IMR-90 (cell line): Measurements from ENCODE around the gene SAA4. TPM values are rescaled to one million over a fixed set of nuclear protein-coding genes. Genes with fewer than 3 reads are reported as not detected.

ENCODE experiments used
- ATAC-seq: fragments of 200-7000 bp; cut with Tn5 transposase; 2 replicates; pipeline ENCODE4 v1.9.1; 2020; ENCODE audit warnings: low read depth, mild to moderate bottlenecking, moderate library complexity
- BruUV-seq: library from RNA; stranded (reverse); fragments of 400-500 nt; replicated peaks from 2 replicates; lab custom pipeline; 2021; lab: Mats Ljungman, UMichigan
- CTCF ChIA-PET: fragments of 300-600 bp; formaldehyde crosslinking; extraction: SDS; loops from one replicate; lab custom pipeline; 2021; ENCODE audit warnings: antibody characterized with exemption; lab: Yijun Ruan, JAX
- POLR2A ChIA-PET: fragments of 300-600 bp; sonication (Branson Sonifier 250); formaldehyde crosslinking; loops from one replicate; lab custom pipeline; 2022; ENCODE audit warnings: antibody characterized with exemption; ENCODE audit not compliant: unreplicated experiment; lab: Charles Lee
- DNase-seq: peaks from one replicate; pipeline ENCODE4 v3.0.0; 2013
- H2AFZ ChIP-seq: replicated peaks from 2 replicates; pipeline ENCODE3; 2013; ENCODE audit warnings: low read length, mild to moderate bottlenecking; ENCODE audit not compliant: poor library complexity
- H2AK5ac ChIP-seq: 2 replicates; pipeline ENCODE4 v1.6.1; 2013; ENCODE audit warnings: low read depth, low read length, inconsistent platforms
- H2AK9ac ChIP-seq: replicated peaks from 2 replicates; pipeline ENCODE3; 2013; ENCODE audit warnings: mild to moderate bottlenecking, low read depth, low read length, moderate library complexity; ENCODE audit not compliant: poor library complexity
- H2BK120ac ChIP-seq: 2 replicates; pipeline ENCODE4 v1.6.1; 2013; ENCODE audit warnings: low read depth, low read length, inconsistent platforms
- H2BK15ac ChIP-seq: 3 replicates; pipeline ENCODE4 v1.6.1; 2013; ENCODE audit warnings: low read depth, low read length, inconsistent platforms
- H2BK20ac ChIP-seq: 2 replicates; pipeline ENCODE4 v1.6.1; 2013; ENCODE audit warnings: low read depth, mild to moderate bottlenecking, inconsistent platforms, low read length, moderate library complexity
- H2BK5ac ChIP-seq: 2 replicates; pipeline ENCODE4 v1.6.1; 2013; ENCODE audit warnings: mild to moderate bottlenecking, low read depth, low read length, inconsistent platforms; ENCODE audit not compliant: poor library complexity, severe bottlenecking
- H3K14ac ChIP-seq: replicated peaks from 2 replicates; pipeline ENCODE4 v1.6.1; 2013; ENCODE audit warnings: low read depth, low read length, inconsistent platforms
- H3K18ac ChIP-seq: 2 replicates; pipeline ENCODE4 v1.6.1; 2013; ENCODE audit warnings: low read depth, low read length, control low read depth
- H3K23ac ChIP-seq: 2 replicates; pipeline ENCODE4 v1.6.1; 2013; ENCODE audit warnings: low read depth, low read length, inconsistent platforms
- H3K27ac ChIP-seq: 2 replicates; pipeline ENCODE4 v1.5.1; 2013; ENCODE audit warnings: mild to moderate bottlenecking, control low read depth, low read length; ENCODE audit not compliant: insufficient read depth
- H3K27me3 ChIP-seq: 2 replicates; pipeline ENCODE4 v1.6.1; 2013; ENCODE audit warnings: low read length; ENCODE audit not compliant: control insufficient read depth, insufficient read depth
- H3K36me3 ChIP-seq: 2 replicates; pipeline ENCODE4 v1.6.1; 2013; ENCODE audit warnings: low read length, mixed read lengths; ENCODE audit not compliant: control insufficient read depth, insufficient read depth
- H3K4ac ChIP-seq: 2 replicates; pipeline ENCODE4 v1.6.1; 2013; ENCODE audit warnings: low read depth, low read length, inconsistent platforms
- H3K4me1 ChIP-seq: 2 replicates; pipeline ENCODE4 v1.6.1; 2013; ENCODE audit warnings: low read length, mixed read lengths; ENCODE audit not compliant: control insufficient read depth, insufficient read depth
- H3K4me2 ChIP-seq: 2 replicates; pipeline ENCODE4 v1.6.1; 2013; ENCODE audit warnings: low read depth, mild to moderate bottlenecking, control low read depth, low read length, moderate library complexity
- H3K4me3 ChIP-seq: 2 replicates; pipeline ENCODE4 v1.5.1; 2013; ENCODE audit warnings: low read depth, mild to moderate bottlenecking, control low read depth, low read length, moderate library complexity; ENCODE audit not compliant: insufficient read depth
- H3K56ac ChIP-seq: 2 replicates; pipeline ENCODE4 v1.6.1; 2013; ENCODE audit warnings: low read length, inconsistent platforms; ENCODE audit not compliant: insufficient read depth; ENCODE audit errors: extremely low read depth
- H3K79me1 ChIP-seq, 2 experiments: 2 replicates each; pipeline ENCODE4 v1.6.1; 2013; ENCODE audit warnings: low read length in 2 of 2, inconsistent platforms in 1 of 2, low read depth in 1 of 2
- H3K9ac ChIP-seq: 2 replicates; pipeline ENCODE4 v1.6.1; 2013; ENCODE audit warnings: low read depth, low read length, control low read depth
- H3K9me1 ChIP-seq: 2 replicates; pipeline ENCODE4 v1.6.1; 2013; ENCODE audit warnings: low read length, inconsistent platforms; ENCODE audit not compliant: insufficient read depth
- H3K9me3 ChIP-seq: 2 replicates; pipeline ENCODE4 v1.6.1; 2013; ENCODE audit warnings: low read length; ENCODE audit not compliant: control insufficient read depth, insufficient read depth
- H4K20me1 ChIP-seq: 2 replicates; pipeline ENCODE4 v1.6.1; 2013; ENCODE audit warnings: low read length, inconsistent platforms; ENCODE audit not compliant: insufficient read depth
- H4K5ac ChIP-seq: 2 replicates; pipeline ENCODE4 v1.6.1; 2013; ENCODE audit warnings: mild to moderate bottlenecking, low read depth, low read length, control low read depth
- H4K8ac ChIP-seq, 2 experiments: 2 replicates each; pipeline ENCODE4 v1.6.1; 2013; ENCODE audit warnings: low read depth in 2 of 2, low read length in 2 of 2, control low read depth in 1 of 2, inconsistent platforms in 1 of 2
- H4K91ac ChIP-seq: 2 replicates; pipeline ENCODE4 v1.6.1; 2013; ENCODE audit warnings: low read depth, low read length, inconsistent platforms; ENCODE audit not compliant: insufficient read depth
- MXI1 ChIP-seq: IDR thresholded peaks from 2 replicates; pipeline ENCODE4 v1.6.1; 2012; ENCODE audit warnings: low read depth, mild to moderate bottlenecking, low read length, moderate library complexity, borderline replicate concordance
- RAD21 ChIP-seq: IDR thresholded peaks from 2 replicates; pipeline ENCODE4 v1.6.1; 2012; ENCODE audit warnings: low read length, improper control_type of control experiment
- SMC3 ChIP-seq: fragments of 150-350 bp; IDR thresholded peaks from 2 replicates; pipeline ENCODE4 v1.6.1; 2016; ENCODE audit warnings: low read depth, mild to moderate bottlenecking, antibody characterized with exemption, low read length, moderate library complexity
- WGBS, 2 experiments: methylation state at CpG; one replicate each; pipeline versions ENCODE4 v1.1.5 to v1.1.7; 2013; ENCODE audit warnings: missing lambda C conversion rate in 2 of 2; ENCODE audit not compliant: insufficient read length in 1 of 2; ENCODE audit errors: extremely low coverage in 2 of 2; 5-methylcytosine and 5-hydroxymethylcytosine counted together
- dilution Hi-C: fragments of 300-500 bp; cut with HindIII; formaldehyde crosslinking; loops from one replicate; pipeline ENCODE4 v1.14.3; 2018; ENCODE audit warnings: low sequenced_read_pairs; ENCODE audit not compliant: unreplicated experiment
- in situ Hi-C: fragments of 300-500 bp; cut with MboI; formaldehyde crosslinking; loops from 3 replicates; pipeline ENCODE4 v1.14.3; 2019; ENCODE audit warnings: low sequenced_read_pairs, inconsistent platforms, mixed read lengths
- intact Hi-C: fragments of 100-400 bp; cut with micrococcal nuclease; formaldehyde crosslinking; loops from 2 replicates; pipeline ENCODE4 v1.10.0; 2022
- polyA plus RNA-seq, 3 experiments: library from polyadenylated mRNA; depleted of rRNA; stranded (reverse); fragments of >200 nt; gene quantifications; 2 replicates each; pipeline ENCODE4 v1.2.3, GENCODE V29; 2012; ENCODE audit warnings: low replicate concordance in 1 of 3
- total RNA-seq: library from RNA; depleted of rRNA; stranded (reverse); fragments of >200 nt; gene quantifications from 2 replicates; pipeline ENCODE4 v1.2.3, GENCODE V29; 2012
- TF ChIP-seq, protein P1 (sequence below): fragments of 150-350 bp; IDR thresholded peaks from 2 replicates; pipeline ENCODE4 v1.6.1; 2017; ENCODE audit warnings: mild to moderate bottlenecking, antibody characterized with exemption, low read length, low read depth
- TF ChIP-seq, protein P2 (sequence below): conservative IDR thresholded peaks from 2 replicates; pipeline ENCODE4 v1.5.1; 2012; ENCODE audit warnings: mild to moderate bottlenecking, low read depth, low read length, improper control_type of control experiment

Gene SAA4
- total and polyA plus RNA-seq, 2 of the 4 experiments (the other 2 are of a cell fraction), result not detected

DNA sequence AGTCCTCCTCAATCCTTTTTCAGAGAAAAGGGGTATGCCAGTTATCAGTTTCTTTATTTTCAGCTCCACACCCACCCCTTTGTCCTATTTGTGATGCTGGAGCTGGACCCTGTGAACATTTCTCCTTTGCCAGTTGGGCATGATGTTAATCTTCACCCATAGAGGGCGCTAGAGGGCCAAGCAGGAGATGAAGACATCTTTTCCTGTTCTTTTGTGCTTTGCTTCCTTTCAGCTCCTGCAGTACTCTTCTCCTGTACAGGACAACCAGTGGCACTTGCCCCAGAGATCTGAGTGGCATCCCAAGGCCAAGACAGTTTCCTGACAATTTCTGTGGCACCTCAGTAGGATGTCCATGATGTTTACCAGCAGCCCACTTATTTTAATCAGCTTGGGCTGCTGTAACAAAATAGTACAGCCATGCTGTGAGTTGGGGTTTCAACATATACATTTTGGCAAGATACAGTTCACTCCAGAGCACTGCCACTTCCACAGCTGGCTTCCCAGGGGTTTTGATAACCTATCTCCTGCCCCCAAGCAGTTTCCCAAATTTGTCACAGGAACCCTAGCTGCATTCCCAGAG, 7.3 kb upstream of the SAA4 start:
- TF ChIP-seq, protein P1, sequence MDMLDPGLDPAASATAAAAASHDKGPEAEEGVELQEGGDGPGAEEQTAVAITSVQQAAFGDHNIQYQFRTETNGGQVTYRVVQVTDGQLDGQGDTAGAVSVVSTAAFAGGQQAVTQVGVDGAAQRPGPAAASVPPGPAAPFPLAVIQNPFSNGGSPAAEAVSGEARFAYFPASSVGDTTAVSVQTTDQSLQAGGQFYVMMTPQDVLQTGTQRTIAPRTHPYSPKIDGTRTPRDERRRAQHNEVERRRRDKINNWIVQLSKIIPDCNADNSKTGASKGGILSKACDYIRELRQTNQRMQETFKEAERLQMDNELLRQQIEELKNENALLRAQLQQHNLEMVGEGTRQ, result no peak
- TF ChIP-seq MXI1 (no peak), SMC3 (peak; percentile 51), RAD21 (peak; percentile 80)
- TF ChIP-seq, protein P2, sequence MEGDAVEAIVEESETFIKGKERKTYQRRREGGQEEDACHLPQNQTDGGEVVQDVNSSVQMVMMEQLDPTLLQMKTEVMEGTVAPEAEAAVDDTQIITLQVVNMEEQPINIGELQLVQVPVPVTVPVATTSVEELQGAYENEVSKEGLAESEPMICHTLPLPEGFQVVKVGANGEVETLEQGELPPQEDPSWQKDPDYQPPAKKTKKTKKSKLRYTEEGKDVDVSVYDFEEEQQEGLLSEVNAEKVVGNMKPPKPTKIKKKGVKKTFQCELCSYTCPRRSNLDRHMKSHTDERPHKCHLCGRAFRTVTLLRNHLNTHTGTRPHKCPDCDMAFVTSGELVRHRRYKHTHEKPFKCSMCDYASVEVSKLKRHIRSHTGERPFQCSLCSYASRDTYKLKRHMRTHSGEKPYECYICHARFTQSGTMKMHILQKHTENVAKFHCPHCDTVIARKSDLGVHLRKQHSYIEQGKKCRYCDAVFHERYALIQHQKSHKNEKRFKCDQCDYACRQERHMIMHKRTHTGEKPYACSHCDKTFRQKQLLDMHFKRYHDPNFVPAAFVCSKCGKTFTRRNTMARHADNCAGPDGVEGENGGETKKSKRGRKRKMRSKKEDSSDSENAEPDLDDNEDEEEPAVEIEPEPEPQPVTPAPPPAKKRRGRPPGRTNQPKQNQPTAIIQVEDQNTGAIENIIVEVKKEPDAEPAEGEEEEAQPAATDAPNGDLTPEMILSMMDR, result peak; percentile 83
- CTCF ChIA-PET, result interaction anchor here (0.6 to 1.3 kb wide), 20 partner anchors 8 to 408 kb away, joined by 3 to 6 read pairs (median 3); partner anchors contain the start of gene SAAL1
- no peak overlapping the region for H3K4me2 ChIP-seq

More for the DNA sequence above, 7.3 kb upstream of the SAA4 start:
- in situ Hi-C loops, result no loop called here
- H3K4me3 ChIP-seq, result no peak overlapping the region
- intact Hi-C loops, result loop anchor here (2.0 to 5.0 kb wide), 4 partner anchors 153 to 488 kb away; partner anchors contain the start of gene TSG101
- no CpG with 5 or more reads among the region's 1 CpG for WGBS, 2 experiments
- no peak overlapping the region for H3K9ac ChIP-seq
- no peaks in the 10 kb centered on the region for H3K9me1 ChIP-seq
- H4K5ac ChIP-seq, result no peak overlapping the region
- H2AK5ac ChIP-seq, result no peak overlapping the region
- no peak overlapping the region for H3K14ac ChIP-seq
- no peaks in the 10 kb centered on the region for H3K9me3 ChIP-seq
- H3K4ac ChIP-seq, result no peak overlapping the region
- no peak overlapping the region for H2BK5ac ChIP-seq
- no peak overlapping the region for H4K8ac ChIP-seq
- BruUV-seq, result no TSS peak
- H2AFZ ChIP-seq, result peak overlapping the region; percentile 78
- no peaks in the 10 kb centered on the region for H3K4me1 ChIP-seq
- dilution Hi-C loops, result no loop called here
- H3K56ac ChIP-seq, result no peak overlapping the region
- H4K91ac ChIP-seq, result no peak overlapping the region
- H3K27ac ChIP-seq, result no peak overlapping the region
- H4K20me1 ChIP-seq, result no peaks in the 10 kb centered on the region
- H2BK120ac ChIP-seq, result no peak overlapping the region
- peak; percentile 81 for ATAC-seq
- H2BK20ac ChIP-seq, result no peak overlapping the region
- H2AK9ac ChIP-seq, result no peak overlapping the region
- H3K79me1 ChIP-seq, result no peaks in the 10 kb centered on the region
- no peak overlapping the region for H3K18ac ChIP-seq
- no peak overlapping the region for H3K23ac ChIP-seq
- H2BK15ac ChIP-seq, result no peak overlapping the region
- POLR2A ChIA-PET, result no interaction called here
- H3K36me3 ChIP-seq, result no peaks in the 10 kb centered on the region
- peak; percentile 72 for DNase-seq
- peaks cover 6% of the 10 kb centered on the region for H3K27me3 ChIP-seq
